Thyroid gland (tissue), 4 donors: ENCODE results near the gene MBD3L4. TPM values are rescaled to one million over a fixed set of nuclear protein-coding genes. Genes with fewer than 3 reads are reported as not detected.

Experiments used
- DNase-seq, 2 donors: peaks; one replicate each; pipeline ENCODE4 v3.0.0-alpha.2; 2019
- H3K27ac ChIP-seq, 3 donors: fragments of 200-600 bp; sonication (generic); 1 replicate in 2 of 3; 2 replicates in 1 of 3; pipeline ENCODE4 v1.5.1; 2016 to 2019; ENCODE audit warnings: mild to moderate bottlenecking in 1 of 3, moderate library complexity in 1 of 3
- H3K27me3 ChIP-seq: fragments of 200-600 bp; sonication (generic); one replicate; pipeline ENCODE4 v1.5.1; 2019
- H3K36me3 ChIP-seq, 2 donors: fragments of 200-600 bp; sonication (generic); one replicate each; pipeline ENCODE4 v1.5.1; 2016 to 2019
- H3K4me1 ChIP-seq, 2 donors: fragments of 200-600 bp; sonication (generic); one replicate each; pipeline ENCODE4 v1.5.1; 2017 to 2019
- H3K4me3 ChIP-seq, 3 donors: fragments of 200-600 bp; sonication (generic); replicated peaks in 1 of 3; 1 replicate in 2 of 3; 2 replicates in 1 of 3; pipeline ENCODE4 v1.5.1; 2016; ENCODE audit warnings: mild to moderate bottlenecking in 1 of 3
- H3K9me3 ChIP-seq: fragments of 200-600 bp; sonication (generic); one replicate; pipeline ENCODE4 v1.5.1; 2017
- POLR2A ChIP-seq, 2 donors: fragments of 450-650 bp; IDR thresholded peaks; one replicate each; pipeline ENCODE4 v1.6.1; 2017; ENCODE audit warnings: antibody characterized with exemption in 2 of 2, mild to moderate bottlenecking in 2 of 2, moderate library complexity in 1 of 2
- WGBS, 2 donors: methylation state at CpG; one replicate each; pipeline ENCODE4 v1.1.5; 2017; 5-methylcytosine and 5-hydroxymethylcytosine counted together
- intact Hi-C: fragments of 100-400 bp; cut with DNase I; formaldehyde crosslinking; loops from one replicate; pipeline ENCODE4 v1.15.1; 2023
- total RNA-seq, 4 donors: library from RNA; depleted of rRNA; stranded (reverse); fragments of >200 nt; gene quantifications; one replicate each; pipeline ENCODE4 v1.2.3, GENCODE V29; 2016
- TF ChIP-seq, protein P1 (sequence below), 6 experiments: fragments of 200-600 bp in 3 of 6; fragments of 450-650 bp in 3 of 6; sonication (generic) in 3 of 6; IDR thresholded peaks; one replicate each; pipeline ENCODE4 v1.5.1; 2016 to 2019; ENCODE audit warnings: antibody characterized with exemption in 6 of 6, mild to moderate bottlenecking in 2 of 6, inconsistent platforms in 1 of 6, moderate library complexity in 1 of 6

The MBD3L4 gene
- total RNA-seq, 4 donors from 2014 or later = not detected

DNA sequence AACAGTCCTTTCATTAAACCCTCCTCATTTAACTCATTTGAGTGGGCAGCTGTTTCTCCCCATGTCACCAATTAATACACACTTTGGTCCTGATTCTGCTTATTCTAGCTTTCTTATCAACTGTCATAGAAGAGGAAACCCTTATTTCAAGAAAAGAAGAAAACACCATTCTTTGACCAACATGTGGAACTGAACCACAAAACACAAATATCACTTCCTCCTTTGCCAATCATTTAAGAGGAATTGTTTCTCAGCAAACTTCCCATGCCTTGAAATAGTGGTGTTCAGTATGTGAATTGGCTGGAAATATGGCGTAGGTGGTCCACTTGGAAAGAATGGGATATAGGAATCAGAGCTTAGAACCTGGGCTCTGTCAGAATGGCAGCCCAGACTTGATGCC is 39.2 kb downstream of the MBD3L4 start:
- WGBS, 2 donors = 68 to 69% methylated on average over 1 of the region's 1 CpG
- no peak overlapping the region for H3K4me3 ChIP-seq

DNA sequence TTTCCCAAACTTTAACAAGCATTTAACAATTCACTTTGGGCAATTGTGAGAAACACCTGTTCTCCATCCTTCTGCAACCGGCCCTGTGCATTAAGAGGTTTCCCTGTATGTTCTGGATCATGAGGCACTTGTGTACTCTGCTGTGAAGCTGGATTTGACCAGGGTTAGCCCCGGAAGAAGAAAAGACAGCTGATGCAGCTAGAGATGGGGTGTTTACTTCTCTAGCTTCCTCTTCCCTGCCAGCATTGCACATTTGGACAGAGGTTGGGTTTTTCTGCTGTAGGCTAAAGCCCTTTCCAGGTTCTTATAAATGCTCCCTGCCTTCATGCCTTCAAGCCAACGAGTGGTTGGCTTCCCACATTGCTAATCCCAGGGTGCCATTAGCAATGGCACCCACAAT is 39.6 kb downstream of the MBD3L4 start:
- TF ChIP-seq POLR2A (IDR thresholded peaks at IDR 0.05) = no peak
- TF ChIP-seq, protein P1, sequence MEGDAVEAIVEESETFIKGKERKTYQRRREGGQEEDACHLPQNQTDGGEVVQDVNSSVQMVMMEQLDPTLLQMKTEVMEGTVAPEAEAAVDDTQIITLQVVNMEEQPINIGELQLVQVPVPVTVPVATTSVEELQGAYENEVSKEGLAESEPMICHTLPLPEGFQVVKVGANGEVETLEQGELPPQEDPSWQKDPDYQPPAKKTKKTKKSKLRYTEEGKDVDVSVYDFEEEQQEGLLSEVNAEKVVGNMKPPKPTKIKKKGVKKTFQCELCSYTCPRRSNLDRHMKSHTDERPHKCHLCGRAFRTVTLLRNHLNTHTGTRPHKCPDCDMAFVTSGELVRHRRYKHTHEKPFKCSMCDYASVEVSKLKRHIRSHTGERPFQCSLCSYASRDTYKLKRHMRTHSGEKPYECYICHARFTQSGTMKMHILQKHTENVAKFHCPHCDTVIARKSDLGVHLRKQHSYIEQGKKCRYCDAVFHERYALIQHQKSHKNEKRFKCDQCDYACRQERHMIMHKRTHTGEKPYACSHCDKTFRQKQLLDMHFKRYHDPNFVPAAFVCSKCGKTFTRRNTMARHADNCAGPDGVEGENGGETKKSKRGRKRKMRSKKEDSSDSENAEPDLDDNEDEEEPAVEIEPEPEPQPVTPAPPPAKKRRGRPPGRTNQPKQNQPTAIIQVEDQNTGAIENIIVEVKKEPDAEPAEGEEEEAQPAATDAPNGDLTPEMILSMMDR (IDR thresholded peaks at IDR 0.05) = no peak
- H3K4me3 ChIP-seq = no peak overlapping the region
- H3K27me3 ChIP-seq = no peaks in the 10 kb centered on the region
- no peaks in the 10 kb centered on the region for H3K9me3 ChIP-seq
- no peaks in the 10 kb centered on the region for H3K4me1 ChIP-seq
- WGBS, 2 donors = 61 to 70% methylated on average over 3 of the region's 3 CpGs
- H3K36me3 ChIP-seq = no peaks in the 10 kb centered on the region
- no peak for DNase-seq
- intact Hi-C loops = no loop called here
- no peak overlapping the region for H3K27ac ChIP-seq

More for the DNA sequence above, 39.2 kb downstream of the MBD3L4 start:
- DNase-seq = no peak
- no peak overlapping the region for H3K27ac ChIP-seq
- intact Hi-C loops = no loop called here
- no peak for TF ChIP-seq POLR2A (IDR thresholded peaks at IDR 0.05)
- TF ChIP-seq, protein P1 (IDR thresholded peaks at IDR 0.05) = no peak
- H3K9me3 ChIP-seq = no peaks in the 10 kb centered on the region
- no peaks in the 10 kb centered on the region for H3K4me1 ChIP-seq
- H3K27me3 ChIP-seq = no peaks in the 10 kb centered on the region
- H3K36me3 ChIP-seq = no peaks in the 10 kb centered on the region

DNA sequence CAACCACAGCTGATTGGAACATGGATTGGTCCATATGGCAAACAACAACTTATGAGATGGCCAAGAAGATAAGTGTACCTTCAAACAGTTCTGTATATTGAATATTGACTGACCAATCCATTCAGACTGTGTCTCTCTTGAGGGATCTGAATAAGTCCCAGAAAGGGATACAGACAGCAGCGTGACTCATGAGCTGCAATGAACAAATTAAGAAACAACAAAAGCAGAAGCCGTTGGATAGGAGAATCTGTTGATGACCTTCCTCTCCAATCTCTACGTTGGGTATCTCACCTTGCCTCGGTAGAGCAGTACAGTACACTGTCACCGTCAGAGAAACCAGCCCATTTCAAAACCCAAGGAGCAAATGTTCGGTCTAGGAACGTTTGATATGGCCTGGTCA is 40.0 kb downstream of the MBD3L4 start:
- no peak for TF ChIP-seq POLR2A (IDR thresholded peaks at IDR 0.05)
- TF ChIP-seq, protein P1 (IDR thresholded peaks at IDR 0.05) = no peak
- Histone ChIP-seq H3K4me1 (no peaks in the 10 kb centered on the region), H3K27me3 (no peaks in the 10 kb centered on the region), H3K4me3 (no peak overlapping the region), H3K36me3 (no peaks in the 10 kb centered on the region), H3K27ac (no peak overlapping the region), H3K9me3 (no peaks in the 10 kb centered on the region)
- DNase-seq = no peak
- intact Hi-C loops = no loop called here
- WGBS, 2 donors = 73% methylated on average over 7 of the region's 7 CpGs

DNA sequence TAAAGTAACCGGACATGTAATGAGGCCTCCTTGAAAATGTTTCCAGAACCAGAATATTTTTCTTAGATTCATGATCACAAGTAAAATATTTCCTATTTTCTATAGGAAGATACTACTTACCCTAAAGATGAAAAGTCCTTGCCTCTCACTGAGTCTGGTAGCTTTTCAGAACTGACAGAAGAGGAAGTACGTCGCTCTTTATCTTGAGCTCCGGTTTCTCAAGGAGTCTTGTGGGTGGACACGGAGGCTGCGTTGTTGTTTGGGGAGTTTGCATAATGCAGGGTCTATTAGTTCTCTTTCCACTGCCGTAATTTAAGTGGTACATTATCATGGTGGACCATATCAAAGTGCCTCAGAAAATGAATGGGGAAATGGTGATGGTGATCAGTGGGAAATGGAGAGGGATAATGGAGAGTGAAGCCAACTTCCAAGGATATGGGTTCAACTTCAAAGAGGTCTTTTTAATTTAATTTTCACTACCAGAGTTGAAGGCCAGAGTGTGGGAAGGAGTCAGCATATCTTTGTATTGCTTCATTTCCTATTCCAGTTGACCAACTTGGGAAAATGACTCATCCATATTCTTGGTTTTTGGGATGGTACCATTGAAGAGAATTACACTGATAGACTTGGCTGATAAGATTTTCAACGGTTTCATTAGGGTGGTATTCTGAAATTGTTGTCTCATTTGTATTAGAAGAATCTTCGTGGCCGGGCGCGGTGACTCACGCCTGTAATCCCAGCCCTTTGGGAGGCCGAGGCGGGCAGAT is 42.1 kb downstream of the MBD3L4 start:
- intact Hi-C loops = no loop called here
- DNase-seq = no peak
- no peaks in the 10 kb centered on the region for H3K27me3 ChIP-seq
- TF ChIP-seq, protein P1 (IDR thresholded peaks at IDR 0.05) = no peak
- no peak for TF ChIP-seq POLR2A (IDR thresholded peaks at IDR 0.05)
- no peaks in the 10 kb centered on the region for H3K36me3 ChIP-seq
- no peaks in the 10 kb centered on the region for H3K4me1 ChIP-seq
- no peak overlapping the region for H3K4me3 ChIP-seq
- H3K9me3 ChIP-seq = no peaks in the 10 kb centered on the region
- no peak overlapping the region for H3K27ac ChIP-seq
- WGBS, 2 donors = 87 to 88% methylated on average over 15 of the region's 15 CpGs

DNA sequence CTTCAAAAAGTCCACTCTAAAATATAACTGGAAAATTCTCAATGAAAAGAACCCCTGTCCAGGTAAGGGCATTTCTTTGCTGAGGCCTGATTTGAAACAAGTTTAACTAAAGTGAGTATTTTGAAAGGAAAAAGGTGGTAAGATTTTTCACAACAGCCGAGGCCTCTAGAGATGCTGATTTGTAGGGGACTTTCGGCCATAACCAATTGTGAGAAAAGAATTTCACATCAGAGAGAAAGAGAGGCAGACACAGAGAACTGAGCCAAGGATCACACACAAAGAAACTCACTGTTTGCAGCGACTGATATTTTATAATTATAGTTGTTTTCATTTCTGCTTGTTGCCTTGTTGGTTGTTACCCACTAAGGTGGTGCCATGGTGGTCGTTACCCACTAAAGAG is 43.2 kb downstream of the MBD3L4 start:
- H3K9me3 ChIP-seq = no peaks in the 10 kb centered on the region
- no peak overlapping the region for H3K4me3 ChIP-seq
- no peaks in the 10 kb centered on the region for H3K27me3 ChIP-seq
- no peaks in the 10 kb centered on the region for H3K36me3 ChIP-seq
- no peak for DNase-seq
- TF ChIP-seq POLR2A (IDR thresholded peaks at IDR 0.05) = no peak
- TF ChIP-seq, protein P1 (IDR thresholded peaks at IDR 0.05) = no peak
- WGBS, 2 donors = 64 to 67% methylated on average over 4 of the region's 4 CpGs
- H3K4me1 ChIP-seq = no peaks in the 10 kb centered on the region
- H3K27ac ChIP-seq = no peak overlapping the region
- intact Hi-C loops = no loop called here
